Left hindlimb (tissue), 1 donor: ENCODE results near the gene MAP3K7CL.

Experiments used
- DNase-seq: peaks from one replicate; pipeline ENCODE4 v3.0.0-alpha.2; 2018

Gene MAP3K7CL

GRCh38 chr21:29130270-29130969 lies at the start of gene MAP3K7CL:
TSS of gene MAP3K7CL (plus strand) at chr21:29130644. CDS start at chr21:29133345, 2,701 bp downstream.
- no peak for DNase-seq

- DNase-seq = no peak
Measured at GRCh38 chr21:29082046-29082815, 48.2 kb upstream of the MAP3K7CL start.

GRCh38 chr21:29083306-29083705 lies 47.1 kb upstream of the MAP3K7CL start:
- DNase-seq = no peak

GRCh38 chr21:29084372-29084771 lies 46.1 kb upstream of the MAP3K7CL start:
- no peak for DNase-seq

GRCh38 chr21:29085106-29085752 lies 45.2 kb upstream of the MAP3K7CL start:
- DNase-seq = no peak

- DNase-seq = no peak
Measured at GRCh38 chr21:29091033-29091432, 39.4 kb upstream of the MAP3K7CL start.

- no peak for DNase-seq
Measured at GRCh38 chr21:29092102-29092959, 38.1 kb upstream of the MAP3K7CL start.

- no peak for DNase-seq
Measured at GRCh38 chr21:29096218-29097015, 34.0 kb upstream of the MAP3K7CL start.

- DNase-seq = no peak
Measured at GRCh38 chr21:29098156-29098555, 32.3 kb upstream of the MAP3K7CL start.

- DNase-seq = no peak
Measured at GRCh38 chr21:29102791-29103257, 27.6 kb upstream of the MAP3K7CL start.

GRCh38 chr21:29104239-29104708 lies 26.2 kb upstream of the MAP3K7CL start:
- no peak for DNase-seq

GRCh38 chr21:29105218-29105617 lies 25.2 kb upstream of the MAP3K7CL start:
- DNase-seq = no peak

GRCh38 chr21:29114765-29115500 lies 15.5 kb upstream of the MAP3K7CL start:
- DNase-seq = no peak

- no peak for DNase-seq
Measured at GRCh38 chr21:29115899-29116298, 14.5 kb upstream of the MAP3K7CL start.

GRCh38 chr21:29117372-29117955 lies 13.0 kb upstream of the MAP3K7CL start:
- DNase-seq = no peak

GRCh38 chr21:29121759-29122158 lies 8.7 kb upstream of the MAP3K7CL start:
- no peak for DNase-seq

- no peak for DNase-seq
Measured at GRCh38 chr21:29124645-29125044, 5.8 kb upstream of the MAP3K7CL start.

GRCh38 chr21:29125191-29125590 lies 5.3 kb upstream of the MAP3K7CL start:
- DNase-seq = no peak

GRCh38 chr21:29125979-29126378 lies 4.5 kb upstream of the MAP3K7CL start:
- no peak for DNase-seq

GRCh38 chr21:29133241-29133640 lies 2.8 kb downstream of the MAP3K7CL start:
- no peak for DNase-seq

- no peak for DNase-seq
Measured at GRCh38 chr21:29133796-29134195, 3.4 kb downstream of the MAP3K7CL start.
